Testis (tissue), 3 donors: Measurements from ENCODE around the gene TMEM256. TPM values are rescaled to one million over a fixed set of nuclear protein-coding genes. Genes with fewer than 3 reads are reported as not detected.
"Not testable (repeated sequence)": the region's sequence is repeated elsewhere in the genome, so short reads cannot be mapped to it uniquely, and the experiment has no call there.

Experiments
- DNase-seq: peaks from one replicate; pipeline ENCODE4 v3.0.0-alpha.2; 2019
- H3K27ac ChIP-seq, 2 donors: fragments of 200-600 bp; sonication (generic); one replicate each; pipeline ENCODE4 v1.5.1; 2019
- H3K27me3 ChIP-seq: fragments of 200-600 bp; sonication (generic); one replicate; pipeline ENCODE4 v1.5.1; 2019
- H3K36me3 ChIP-seq: fragments of 200-600 bp; sonication (generic); one replicate; pipeline ENCODE4 v1.5.1; 2017; ENCODE audit warnings: low read depth; ENCODE audit errors: missing control alignments
- H3K4me1 ChIP-seq: fragments of 200-600 bp; sonication (generic); one replicate; pipeline ENCODE4 v1.5.1; 2019
- H3K4me3 ChIP-seq, 2 donors: fragments of 200-600 bp; sonication (generic); one replicate each; pipeline ENCODE4 v1.5.1; 2017 to 2019
- H3K9me3 ChIP-seq: fragments of 200-600 bp; sonication (generic); one replicate; pipeline ENCODE4 v1.5.1; 2017
- POLR2A ChIP-seq: fragments of 450-650 bp; IDR thresholded peaks from one replicate; pipeline ENCODE4 v1.6.1; 2017; ENCODE audit warnings: antibody characterized with exemption, mild to moderate bottlenecking, moderate library complexity
- WGBS, 2 donors: methylation state at CpG; one replicate each; pipeline ENCODE4 v1.1.5; 2018; 5-methylcytosine and 5-hydroxymethylcytosine counted together
- intact Hi-C: fragments of 100-400 bp; cut with DNase I; formaldehyde crosslinking; loops from one replicate; pipeline ENCODE4 v1.15.1; 2023; ENCODE audit warnings: low total_unique reads
- polyA plus RNA-seq: library from polyadenylated mRNA; stranded (reverse); fragments of 350-450 nt; fragmentation: Illumina TruSeq; extraction: RNeasy Lipid Tissue Mini Kit (QIAGEN cat#74804); gene quantifications from one replicate; pipeline ENCODE4 v1.2.3, GENCODE V29; 2014; ENCODE audit warnings: low read depth, low replicate concordance; ENCODE audit not compliant: insufficient read depth
- total RNA-seq, 2 donors: library from RNA; depleted of rRNA; stranded (reverse); fragments of >200 nt; gene quantifications; one replicate each; pipeline ENCODE4 v1.2.3, GENCODE V29; 2016
- TF ChIP-seq, protein P1 (sequence below), 3 experiments: fragments of 450-650 bp in 2 of 3; fragments of 200-600 bp in 1 of 3; sonication (generic) in 1 of 3; IDR thresholded peaks; one replicate each; pipeline ENCODE4 v1.5.1; 2016 to 2019; ENCODE audit warnings: antibody characterized with exemption in 3 of 3, mild to moderate bottlenecking in 2 of 3, moderate library complexity in 1 of 3

Gene TMEM256
- total and polyA plus RNA-seq, 3 donors from 2014 or later = 18.7 to 33.3 (median 27.3) TPM

DNA sequence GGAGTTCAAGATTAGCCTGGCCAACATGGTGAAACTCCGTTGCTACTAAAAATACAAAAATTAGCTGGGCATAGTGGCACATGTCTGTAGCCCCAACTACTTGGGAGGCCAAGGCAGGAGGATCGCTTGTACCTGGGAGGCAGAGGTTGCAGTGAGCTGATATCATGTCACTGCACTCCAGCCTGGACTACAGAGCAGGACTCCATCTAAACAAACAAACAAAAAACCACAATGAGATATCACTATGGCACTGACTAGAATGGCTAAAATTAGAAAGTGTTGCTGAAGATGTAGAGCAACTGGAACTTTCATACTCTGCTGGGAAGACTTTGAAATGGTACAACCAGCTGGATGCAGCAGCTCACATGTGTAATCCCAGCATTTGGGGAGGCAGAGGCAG lies 29.5 kb downstream of the TMEM256 start:
- Histone ChIP-seq H3K4me1 (no peaks in the 10 kb centered on the region), H3K27me3 (no peaks in the 10 kb centered on the region), H3K4me3 (no peak overlapping the region), H3K36me3 (no peaks in the 10 kb centered on the region), H3K27ac (no peak overlapping the region), H3K9me3 (no peaks in the 10 kb centered on the region)
- no peak for DNase-seq
- intact Hi-C loops = no loop called here
- WGBS, 2 donors = 85 to 89% methylated on average over 2 of the region's 2 CpGs
- TF ChIP-seq POLR2A = no peak
- TF ChIP-seq, protein P1, sequence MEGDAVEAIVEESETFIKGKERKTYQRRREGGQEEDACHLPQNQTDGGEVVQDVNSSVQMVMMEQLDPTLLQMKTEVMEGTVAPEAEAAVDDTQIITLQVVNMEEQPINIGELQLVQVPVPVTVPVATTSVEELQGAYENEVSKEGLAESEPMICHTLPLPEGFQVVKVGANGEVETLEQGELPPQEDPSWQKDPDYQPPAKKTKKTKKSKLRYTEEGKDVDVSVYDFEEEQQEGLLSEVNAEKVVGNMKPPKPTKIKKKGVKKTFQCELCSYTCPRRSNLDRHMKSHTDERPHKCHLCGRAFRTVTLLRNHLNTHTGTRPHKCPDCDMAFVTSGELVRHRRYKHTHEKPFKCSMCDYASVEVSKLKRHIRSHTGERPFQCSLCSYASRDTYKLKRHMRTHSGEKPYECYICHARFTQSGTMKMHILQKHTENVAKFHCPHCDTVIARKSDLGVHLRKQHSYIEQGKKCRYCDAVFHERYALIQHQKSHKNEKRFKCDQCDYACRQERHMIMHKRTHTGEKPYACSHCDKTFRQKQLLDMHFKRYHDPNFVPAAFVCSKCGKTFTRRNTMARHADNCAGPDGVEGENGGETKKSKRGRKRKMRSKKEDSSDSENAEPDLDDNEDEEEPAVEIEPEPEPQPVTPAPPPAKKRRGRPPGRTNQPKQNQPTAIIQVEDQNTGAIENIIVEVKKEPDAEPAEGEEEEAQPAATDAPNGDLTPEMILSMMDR (IDR thresholded peaks at IDR 0.05) = no peak

DNA sequence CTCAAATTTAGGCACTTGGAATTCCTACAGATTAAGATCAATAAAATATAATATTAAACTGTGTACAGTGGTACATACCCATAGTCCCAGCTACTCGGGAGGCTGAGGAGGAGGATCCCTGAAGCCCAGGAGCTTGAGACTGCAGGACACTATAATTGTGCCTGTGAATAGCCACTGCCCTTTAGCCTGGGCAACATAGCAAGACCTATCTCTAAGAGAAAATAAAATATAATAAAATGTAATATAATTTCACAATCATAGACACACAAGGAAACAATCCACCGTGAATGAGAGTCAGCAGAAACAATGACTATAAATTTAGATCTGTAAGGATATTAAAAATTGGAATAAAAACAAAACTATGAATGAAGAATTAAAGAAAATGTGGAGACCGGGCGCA lies 33.0 kb downstream of the TMEM256 start:
- intact Hi-C loops = no loop called here
- Histone ChIP-seq H3K27me3 (no peaks in the 10 kb centered on the region), H3K4me1 (no peaks in the 10 kb centered on the region), H3K27ac (no peak overlapping the region), H3K4me3 (no peak overlapping the region), H3K36me3 (no peaks in the 10 kb centered on the region), H3K9me3 (no peaks in the 10 kb centered on the region)
- 83 to 84% methylated on average over 4 of the region's 4 CpGs for WGBS, 2 donors
- DNase-seq = no peak
- no peak for TF ChIP-seq POLR2A
- TF ChIP-seq, protein P1 (IDR thresholded peaks at IDR 0.05) = no peak

DNA sequence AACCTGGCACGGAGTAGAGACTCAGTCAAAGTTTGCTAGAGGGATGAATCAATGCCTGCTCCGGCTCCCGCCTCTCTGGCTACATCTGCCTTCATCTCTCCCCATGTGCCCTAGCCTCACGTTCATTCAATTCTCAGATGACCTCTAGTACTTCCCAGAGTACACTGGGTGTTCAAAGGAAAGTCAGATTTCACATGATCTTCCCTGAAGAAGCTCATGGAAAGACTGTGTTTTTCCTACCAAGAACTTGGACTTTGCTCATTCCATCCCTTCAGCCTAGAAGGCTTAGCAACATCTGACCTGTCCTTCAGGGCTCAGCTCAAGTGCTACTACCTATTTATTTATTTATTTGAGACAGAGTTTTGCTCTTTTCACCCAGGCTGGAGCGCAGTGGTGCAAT lies 34.1 kb downstream of the TMEM256 start:
- Histone ChIP-seq H3K36me3 (no peaks in the 10 kb centered on the region), H3K27ac (no peak overlapping the region), H3K9me3 (no peaks in the 10 kb centered on the region), H3K27me3 (no peaks in the 10 kb centered on the region), H3K4me1 (no peaks in the 10 kb centered on the region), H3K4me3 (no peak overlapping the region)
- WGBS, 2 donors = 86% methylated on average over 5 of the region's 5 CpGs
- intact Hi-C loops = no loop called here
- no peak for TF ChIP-seq POLR2A
- TF ChIP-seq, protein P1 (IDR thresholded peaks at IDR 0.05) = no peak
- no peak for DNase-seq

DNA sequence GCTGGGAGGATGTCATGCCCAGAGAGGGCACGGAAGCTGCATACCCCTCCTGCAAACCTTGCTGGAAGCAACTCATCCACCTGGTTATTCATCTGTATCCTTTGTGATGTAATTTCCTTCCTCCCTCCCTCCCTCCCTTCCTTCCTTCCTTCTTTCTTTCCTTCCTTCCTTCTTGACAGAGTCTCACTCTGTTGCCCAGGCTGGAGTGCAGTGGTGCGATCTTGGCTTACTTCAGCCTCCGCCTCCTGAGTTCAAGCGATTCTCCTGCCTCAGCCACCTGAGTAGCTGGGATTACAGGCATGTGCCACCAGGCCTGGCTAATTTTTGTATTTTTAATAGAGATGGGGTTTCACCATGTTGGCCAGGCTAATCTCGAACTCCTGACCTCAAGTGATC lies 35.3 kb downstream of the TMEM256 start:
- H3K27me3 ChIP-seq, intact Hi-C loops: not testable (repeated sequence)
- WGBS, 2 donors = 85 to 97% methylated on average over 5 of the region's 5 CpGs

DNA sequence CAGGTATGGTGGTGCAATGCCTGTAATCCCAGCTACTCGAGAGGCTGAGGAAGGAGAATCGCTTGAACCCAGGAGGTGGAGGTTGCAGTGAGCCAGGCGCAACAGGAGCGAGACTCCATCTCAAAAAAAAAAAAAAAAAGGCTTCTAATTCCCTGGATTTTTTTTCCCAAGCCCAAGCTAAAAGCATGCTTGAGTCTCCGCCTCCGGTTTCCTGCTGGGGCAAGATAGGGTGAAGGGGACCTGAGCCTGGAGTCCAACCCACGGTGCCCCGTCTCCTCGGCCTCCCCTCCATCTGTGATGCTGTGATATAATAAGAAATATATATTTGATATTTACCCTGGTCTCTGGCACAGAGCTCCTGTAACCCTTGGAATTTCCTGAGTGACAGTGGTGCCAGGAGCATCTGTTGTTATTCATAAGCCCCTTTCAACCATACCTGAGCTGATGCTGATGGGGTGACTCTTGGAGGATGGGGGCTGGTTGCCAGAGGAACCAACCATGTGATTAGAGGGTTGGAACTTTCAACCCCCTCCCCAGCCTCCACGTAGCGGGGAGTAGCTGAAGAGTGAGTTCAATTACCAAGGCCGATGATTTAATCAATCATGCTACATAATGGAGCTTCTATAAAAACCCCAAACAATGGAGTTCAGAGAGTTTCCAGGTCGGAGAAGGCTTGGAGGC lies 35.8 kb downstream of the TMEM256 start:
- no peak overlapping the region for H3K27ac ChIP-seq
- WGBS, 2 donors = 73 to 74% methylated on average over 13 of the region's 13 CpGs
- H3K27me3 ChIP-seq = no peaks in the 10 kb centered on the region
- DNase-seq = no peak
- no peaks in the 10 kb centered on the region for H3K36me3 ChIP-seq
- TF ChIP-seq POLR2A = no peak
- TF ChIP-seq, protein P1 (IDR thresholded peaks at IDR 0.05) = no peak
- H3K4me1 ChIP-seq = no peaks in the 10 kb centered on the region
- H3K9me3 ChIP-seq = no peaks in the 10 kb centered on the region
- no peak overlapping the region for H3K4me3 ChIP-seq
- intact Hi-C loops = no loop called here

More for the DNA sequence above, 35.3 kb downstream of the TMEM256 start:
- not testable (repeated sequence) for H3K4me3 ChIP-seq, DNase-seq, H3K36me3 ChIP-seq, H3K4me1 ChIP-seq, H3K27ac ChIP-seq, H3K9me3 ChIP-seq
